ENCODE measurements around the gene ENPP6. TPM values are rescaled to one million over a fixed set of nuclear protein-coding genes. Genes with fewer than 3 reads are reported as not detected.
A peak's percentile ranks its signal among the peaks of the same experiment; 100 is the strongest.

Gene ENPP6
- total and polyA plus RNA-seq, 2 of the 13 experiments (the other 11 are each of a cell fraction or from before 2014, with no cell fraction given): not detected

DNA sequence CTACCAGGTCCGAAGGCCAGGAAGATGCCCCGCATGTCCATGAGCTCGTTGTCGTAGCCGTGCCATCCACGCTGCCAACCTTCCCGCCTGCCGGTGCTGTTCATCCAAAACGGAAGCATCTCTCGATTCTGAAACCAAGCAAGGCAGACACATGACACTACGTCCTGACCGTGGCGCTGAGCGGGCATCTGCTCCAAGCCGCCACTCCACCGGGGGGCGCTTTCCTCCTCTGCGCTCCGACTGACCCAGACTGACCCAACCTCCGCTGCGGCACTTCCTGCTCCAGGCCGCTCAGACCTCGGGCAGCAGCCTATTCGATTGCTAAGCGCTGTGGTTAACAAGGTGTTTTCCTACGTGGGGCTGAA lies 120.5 kb downstream of the ENPP6 start:
- no TSS peak for BruUV-seq (replicated peaks)

More for the DNA sequence above, 120.5 kb downstream of the ENPP6 start:
- no peak for TF ChIP-seq MTF1 (CRISPR knock-in tag; IDR thresholded peaks at IDR 0.05)
- TF ChIP-seq, protein P1, sequence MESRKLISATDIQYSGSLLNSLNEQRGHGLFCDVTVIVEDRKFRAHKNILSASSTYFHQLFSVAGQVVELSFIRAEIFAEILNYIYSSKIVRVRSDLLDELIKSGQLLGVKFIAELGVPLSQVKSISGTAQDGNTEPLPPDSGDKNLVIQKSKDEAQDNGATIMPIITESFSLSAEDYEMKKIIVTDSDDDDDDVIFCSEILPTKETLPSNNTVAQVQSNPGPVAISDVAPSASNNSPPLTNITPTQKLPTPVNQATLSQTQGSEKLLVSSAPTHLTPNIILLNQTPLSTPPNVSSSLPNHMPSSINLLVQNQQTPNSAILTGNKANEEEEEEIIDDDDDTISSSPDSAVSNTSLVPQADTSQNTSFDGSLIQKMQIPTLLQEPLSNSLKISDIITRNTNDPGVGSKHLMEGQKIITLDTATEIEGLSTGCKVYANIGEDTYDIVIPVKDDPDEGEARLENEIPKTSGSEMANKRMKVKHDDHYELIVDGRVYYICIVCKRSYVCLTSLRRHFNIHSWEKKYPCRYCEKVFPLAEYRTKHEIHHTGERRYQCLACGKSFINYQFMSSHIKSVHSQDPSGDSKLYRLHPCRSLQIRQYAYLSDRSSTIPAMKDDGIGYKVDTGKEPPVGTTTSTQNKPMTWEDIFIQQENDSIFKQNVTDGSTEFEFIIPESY (CRISPR knock-in tag; IDR thresholded peaks at IDR 0.05): peak; percentile 60; the same call in 1 of the 2 replicates
- TF ChIP-seq, protein P2, sequence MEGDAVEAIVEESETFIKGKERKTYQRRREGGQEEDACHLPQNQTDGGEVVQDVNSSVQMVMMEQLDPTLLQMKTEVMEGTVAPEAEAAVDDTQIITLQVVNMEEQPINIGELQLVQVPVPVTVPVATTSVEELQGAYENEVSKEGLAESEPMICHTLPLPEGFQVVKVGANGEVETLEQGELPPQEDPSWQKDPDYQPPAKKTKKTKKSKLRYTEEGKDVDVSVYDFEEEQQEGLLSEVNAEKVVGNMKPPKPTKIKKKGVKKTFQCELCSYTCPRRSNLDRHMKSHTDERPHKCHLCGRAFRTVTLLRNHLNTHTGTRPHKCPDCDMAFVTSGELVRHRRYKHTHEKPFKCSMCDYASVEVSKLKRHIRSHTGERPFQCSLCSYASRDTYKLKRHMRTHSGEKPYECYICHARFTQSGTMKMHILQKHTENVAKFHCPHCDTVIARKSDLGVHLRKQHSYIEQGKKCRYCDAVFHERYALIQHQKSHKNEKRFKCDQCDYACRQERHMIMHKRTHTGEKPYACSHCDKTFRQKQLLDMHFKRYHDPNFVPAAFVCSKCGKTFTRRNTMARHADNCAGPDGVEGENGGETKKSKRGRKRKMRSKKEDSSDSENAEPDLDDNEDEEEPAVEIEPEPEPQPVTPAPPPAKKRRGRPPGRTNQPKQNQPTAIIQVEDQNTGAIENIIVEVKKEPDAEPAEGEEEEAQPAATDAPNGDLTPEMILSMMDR (CRISPR knock-in tag; IDR thresholded peaks at IDR 0.05): 0 out of 2 replicates have a peak, but pooled peaks have one; percentile 8
- DNase-seq (ENCODE audit: low spot score): no peak
- Histone ChIP-seq H2AFZ (ENCODE audit: low read length) (no peak overlapping the region), H3K9ac (ENCODE audit: insufficient read depth, low read depth, low read length) (no peak overlapping the region), H3K79me2 (ENCODE audit: insufficient read depth, low read length) (no peaks in the 10 kb centered on the region), H3K9me3 (ENCODE audit: low read length) (no peaks in the 10 kb centered on the region), H3K4me2 (ENCODE audit: low read depth, low read length) (no peak overlapping the region), H3K27ac (ENCODE audit: extremely low read length, insufficient read depth, low read length) (no peak overlapping the region), H3K36me3 (replicated peaks in 1 of 2; ENCODE audit: control insufficient read depth in 1 of 2, insufficient read depth in 2 of 2, low read length in 2 of 2) (no peaks in the 10 kb centered on the region), H3K4me1 (ENCODE audit: insufficient read depth, low read length) (0 out of 2 replicates have a peak, but pooled peaks cover 11% of the 10 kb centered on the region), H3K4me3 (replicated peaks in 1 of 3; ENCODE audit: insufficient read depth in 1 of 3, low read depth in 2 of 3, low read length in 3 of 3) (no peak overlapping the region), H3K27me3 (ENCODE audit: control insufficient read depth in 1 of 2, insufficient read depth in 2 of 2, low read length in 2 of 2) (peaks cover 0 to 3% of the 10 kb centered on the region in 2 experiments; a peak in 2 of 5 replicates), H4K20me1 (ENCODE audit: insufficient read depth, low read length) (no peaks in the 10 kb centered on the region)
- no peak for ATAC-seq
- intact Hi-C loops (cut with micrococcal nuclease; ENCODE audit: unreplicated experiment) (no loop called here), in situ Hi-C loops (cut with HindIII; ENCODE audit: extremely low pct_ligation_motif_present, low pct_unique_long_range_greater_than_20kb) (no loop called here)
- CTCF ChIA-PET (ENCODE audit: low intra/inter-chr PET ratio, low total read pairs): no interaction called here
- FAIRE-seq: no peak
- WGBS (ENCODE audit: low lambda C conversion rate): 84% methylated on average over 25 of the region's 26 CpGs
- POLR2A ChIA-PET: no interaction called here

Data from HepG2 (cell line).